DND-41 (cell line): ENCODE data around the gene CRYGA.
"Not testable (repeated sequence)": the region's sequence is repeated elsewhere in the genome, so short reads cannot be mapped to it uniquely, and the experiment has no call there.

Experiments used
- ATAC-seq: fragments of 200-7000 bp; cut with Tn5 transposase; 3 replicates; pipeline ENCODE4 v1.9.1; 2021; ENCODE audit warnings: low read depth; ENCODE audit not compliant: insufficient read depth
- DNase-seq: peaks from one replicate; pipeline ENCODE4 v3.0.0-alpha.2; 2020
- H2AFZ ChIP-seq: 2 replicates; pipeline ENCODE4 v1.6.0; 2012; ENCODE audit warnings: low read depth, low read length
- H3K27ac ChIP-seq: 2 replicates; pipeline ENCODE4 v1.5.1; 2012; ENCODE audit warnings: low read length, inconsistent platforms
- H3K27me3 ChIP-seq: fragments of 200-600 bp; sonication (generic); 2 replicates; pipeline ENCODE4 v1.6.0; 2012; ENCODE audit warnings: low read length, mild to moderate bottlenecking, inconsistent platforms; ENCODE audit not compliant: insufficient read depth, poor library complexity
- H3K36me3 ChIP-seq: 2 replicates; pipeline ENCODE4 v1.5.1; 2012; ENCODE audit warnings: low read length, inconsistent platforms; ENCODE audit not compliant: insufficient read depth
- H3K4me1 ChIP-seq: 2 replicates; pipeline ENCODE4 v1.5.1; 2012; ENCODE audit warnings: mild to moderate bottlenecking, low read length; ENCODE audit not compliant: insufficient read depth
- H3K4me2 ChIP-seq: 2 replicates; pipeline ENCODE4 v1.6.0; 2012; ENCODE audit warnings: mild to moderate bottlenecking, moderate library complexity, low read length, inconsistent platforms; ENCODE audit not compliant: insufficient read depth
- H3K4me3 ChIP-seq, 2 experiments: fragments of 200-600 bp in 1 of 2; shearing (Covaris generic) in 1 of 2; 2 replicates each; pipeline ENCODE4 v1.5.1; 2012 to 2016; ENCODE audit warnings: inconsistent platforms in 2 of 2, low read length in 2 of 2, mild to moderate bottlenecking in 2 of 2, low read depth in 1 of 2, moderate library complexity in 1 of 2
- H3K79me2 ChIP-seq: 2 replicates; pipeline ENCODE4 v1.6.0; 2012; ENCODE audit warnings: low read length, inconsistent platforms; ENCODE audit not compliant: insufficient read depth
- H3K9ac ChIP-seq: 2 replicates; pipeline ENCODE4 v1.6.0; 2012; ENCODE audit warnings: low read depth, mild to moderate bottlenecking, inconsistent platforms, low read length, moderate library complexity
- H3K9me3 ChIP-seq: 2 replicates; pipeline ENCODE4 v1.5.1; 2012; ENCODE audit warnings: low read length, moderate library complexity, mild to moderate bottlenecking, inconsistent platforms; ENCODE audit not compliant: insufficient read depth, severe bottlenecking
- H4K20me1 ChIP-seq: 2 replicates; pipeline ENCODE4 v1.6.0; 2012; ENCODE audit warnings: low read length; ENCODE audit not compliant: insufficient read depth
- EZH2 ChIP-seq: IDR thresholded peaks from 3 replicates; pipeline ENCODE4 v1.6.1; 2012; ENCODE audit warnings: borderline replicate concordance, low read depth, mild to moderate bottlenecking, moderate library complexity, low read length, inconsistent platforms; ENCODE audit not compliant: severe bottlenecking
- TF ChIP-seq, protein P1 (sequence below): IDR thresholded peaks from 2 replicates; pipeline ENCODE4 v1.5.1; 2012; ENCODE audit warnings: borderline replicate concordance, low read length, moderate library complexity, mild to moderate bottlenecking; ENCODE audit not compliant: poor library complexity, severe bottlenecking; ENCODE audit errors: extremely low read depth

The CRYGA gene

GRCh38 chr2:208139447-208139846 is 23.9 kb downstream of the CRYGA start:
- no peak for TF ChIP-seq EZH2
- TF ChIP-seq, protein P1, sequence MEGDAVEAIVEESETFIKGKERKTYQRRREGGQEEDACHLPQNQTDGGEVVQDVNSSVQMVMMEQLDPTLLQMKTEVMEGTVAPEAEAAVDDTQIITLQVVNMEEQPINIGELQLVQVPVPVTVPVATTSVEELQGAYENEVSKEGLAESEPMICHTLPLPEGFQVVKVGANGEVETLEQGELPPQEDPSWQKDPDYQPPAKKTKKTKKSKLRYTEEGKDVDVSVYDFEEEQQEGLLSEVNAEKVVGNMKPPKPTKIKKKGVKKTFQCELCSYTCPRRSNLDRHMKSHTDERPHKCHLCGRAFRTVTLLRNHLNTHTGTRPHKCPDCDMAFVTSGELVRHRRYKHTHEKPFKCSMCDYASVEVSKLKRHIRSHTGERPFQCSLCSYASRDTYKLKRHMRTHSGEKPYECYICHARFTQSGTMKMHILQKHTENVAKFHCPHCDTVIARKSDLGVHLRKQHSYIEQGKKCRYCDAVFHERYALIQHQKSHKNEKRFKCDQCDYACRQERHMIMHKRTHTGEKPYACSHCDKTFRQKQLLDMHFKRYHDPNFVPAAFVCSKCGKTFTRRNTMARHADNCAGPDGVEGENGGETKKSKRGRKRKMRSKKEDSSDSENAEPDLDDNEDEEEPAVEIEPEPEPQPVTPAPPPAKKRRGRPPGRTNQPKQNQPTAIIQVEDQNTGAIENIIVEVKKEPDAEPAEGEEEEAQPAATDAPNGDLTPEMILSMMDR = no peak
- no peak overlapping the region for H2AFZ ChIP-seq

DNA sequence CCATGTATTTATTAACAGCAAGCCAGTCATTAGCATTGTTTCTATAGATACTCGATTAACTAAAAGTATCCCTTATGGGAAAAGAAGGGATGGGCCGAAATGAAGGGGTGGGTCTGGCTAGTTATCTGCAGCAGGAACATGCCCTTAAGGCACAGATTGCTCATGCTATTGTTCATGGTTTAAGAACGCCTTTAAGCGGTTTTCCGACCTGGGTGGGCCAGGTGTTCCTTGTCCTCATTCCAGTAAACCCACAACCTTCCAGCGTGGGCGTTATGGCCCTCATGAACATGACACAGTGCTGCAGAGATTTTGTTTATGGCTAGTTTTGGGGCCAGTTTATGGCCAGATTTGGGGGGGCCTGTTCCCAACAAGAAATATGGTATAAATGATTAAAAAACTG is 25.1 kb downstream of the CRYGA start:
- not testable (repeated sequence) for H3K27ac ChIP-seq, ATAC-seq, H3K4me2 ChIP-seq, H3K36me3 ChIP-seq, H3K9ac ChIP-seq, DNase-seq, H3K27me3 ChIP-seq, H2AFZ ChIP-seq, H3K9me3 ChIP-seq, H3K79me2 ChIP-seq, H4K20me1 ChIP-seq, H3K4me3 ChIP-seq
- H3K4me1 ChIP-seq = peaks cover 13% of the 10 kb centered on the region

More at GRCh38 chr2:208139447-208139846, 23.9 kb downstream of the CRYGA start:
- no peak overlapping the region for H3K27ac ChIP-seq
- H3K4me3 ChIP-seq = no peak overlapping the region
- ATAC-seq = no peak
- H3K4me1 ChIP-seq = peaks cover 13% of the 10 kb centered on the region
- H3K9ac ChIP-seq = no peak overlapping the region
- H3K9me3 ChIP-seq = no peaks in the 10 kb centered on the region
- no peak for DNase-seq
- no peaks in the 10 kb centered on the region for H3K36me3 ChIP-seq
- no peak overlapping the region for H3K4me2 ChIP-seq
- no peaks in the 10 kb centered on the region for H3K79me2 ChIP-seq
- H3K27me3 ChIP-seq = no peaks in the 10 kb centered on the region
- no peaks in the 10 kb centered on the region for H4K20me1 ChIP-seq

GRCh38 chr2:208136716-208137094 is 26.7 kb downstream of the CRYGA start:
- ATAC-seq (no peak), DNase-seq (no peak)
- H3K9me3 ChIP-seq = no peaks in the 10 kb centered on the region
- no peaks in the 10 kb centered on the region for H4K20me1 ChIP-seq
- H3K36me3 ChIP-seq = no peaks in the 10 kb centered on the region
- H3K4me2 ChIP-seq = no peak overlapping the region
- H2AFZ ChIP-seq = no peak overlapping the region
- H3K27me3 ChIP-seq = no peaks in the 10 kb centered on the region
- TF ChIP-seq, protein P1 = no peak
- no peak for TF ChIP-seq EZH2
- no peak overlapping the region for H3K9ac ChIP-seq
- H3K4me1 ChIP-seq = peaks cover 13% of the 10 kb centered on the region
- no peaks in the 10 kb centered on the region for H3K79me2 ChIP-seq
- H3K27ac ChIP-seq = no peak overlapping the region
- no peak overlapping the region for H3K4me3 ChIP-seq

- Histone ChIP-seq H3K9me3 (no peaks in the 10 kb centered on the region), H3K4me2 (no peak overlapping the region), H3K79me2 (no peaks in the 10 kb centered on the region), H3K36me3 (no peaks in the 10 kb centered on the region), H3K4me1 (peaks cover 13% of the 10 kb centered on the region), H3K9ac (no peak overlapping the region), H3K4me3 (no peak overlapping the region), H2AFZ (no peak overlapping the region), H3K27ac (no peak overlapping the region), H4K20me1 (no peaks in the 10 kb centered on the region), H3K27me3 (no peaks in the 10 kb centered on the region)
- no peak for DNase-seq
- ATAC-seq = no peak
- TF ChIP-seq, protein P1 = no peak
- no peak for TF ChIP-seq EZH2
These were observed 27.3 kb downstream of the CRYGA start for GRCh38 chr2:208135794-208136715.
